Sigmoid colon (tissue), 4 donors: ENCODE measurements around the gene NRL.

Experiments
- POLR2A ChIP-seq, 2 donors: fragments of 450-650 bp; IDR thresholded peaks; one replicate each; pipeline ENCODE4 v1.6.1; 2016; ENCODE audit warnings: antibody characterized with exemption in 2 of 2, mild to moderate bottlenecking in 2 of 2, moderate library complexity in 2 of 2
- POLR2AphosphoS5 ChIP-seq, 4 donors: sonication (generic); formaldehyde crosslinking; IDR thresholded peaks; one replicate each; pipeline ENCODE4 v1.6.1; 2017; ENCODE audit warnings: antibody characterized with exemption in 4 of 4
- TF ChIP-seq, protein P1 (sequence below), 4 experiments: fragments of 450-650 bp in 3 of 4; fragments of 200-600 bp in 1 of 4; IDR thresholded peaks; one replicate each; pipeline ENCODE4 v1.5.1; 2016 to 2019; ENCODE audit warnings: antibody characterized with exemption in 4 of 4, mild to moderate bottlenecking in 3 of 4, moderate library complexity in 2 of 4

DNA sequence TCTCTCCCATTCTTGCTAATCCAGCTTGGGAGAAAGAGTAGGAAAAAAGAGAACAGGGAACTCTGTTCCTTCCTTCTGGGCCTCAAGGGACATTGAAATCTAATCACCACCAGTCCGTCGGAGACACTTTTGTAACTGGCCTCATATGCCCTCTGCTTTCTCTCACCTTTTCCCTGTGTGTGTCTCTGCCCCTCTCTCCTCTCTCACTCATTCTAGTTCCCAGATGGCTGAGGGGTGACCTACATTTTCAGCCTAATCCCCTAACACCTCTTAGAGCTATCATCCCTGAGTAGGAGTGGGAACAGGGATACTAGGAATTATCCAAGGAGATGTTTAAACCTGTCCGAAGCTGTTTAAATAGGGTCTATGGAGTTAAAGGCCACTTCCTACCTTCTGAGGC, 29.5 kb downstream of the NRL start:
- TF ChIP-seq, protein P1, sequence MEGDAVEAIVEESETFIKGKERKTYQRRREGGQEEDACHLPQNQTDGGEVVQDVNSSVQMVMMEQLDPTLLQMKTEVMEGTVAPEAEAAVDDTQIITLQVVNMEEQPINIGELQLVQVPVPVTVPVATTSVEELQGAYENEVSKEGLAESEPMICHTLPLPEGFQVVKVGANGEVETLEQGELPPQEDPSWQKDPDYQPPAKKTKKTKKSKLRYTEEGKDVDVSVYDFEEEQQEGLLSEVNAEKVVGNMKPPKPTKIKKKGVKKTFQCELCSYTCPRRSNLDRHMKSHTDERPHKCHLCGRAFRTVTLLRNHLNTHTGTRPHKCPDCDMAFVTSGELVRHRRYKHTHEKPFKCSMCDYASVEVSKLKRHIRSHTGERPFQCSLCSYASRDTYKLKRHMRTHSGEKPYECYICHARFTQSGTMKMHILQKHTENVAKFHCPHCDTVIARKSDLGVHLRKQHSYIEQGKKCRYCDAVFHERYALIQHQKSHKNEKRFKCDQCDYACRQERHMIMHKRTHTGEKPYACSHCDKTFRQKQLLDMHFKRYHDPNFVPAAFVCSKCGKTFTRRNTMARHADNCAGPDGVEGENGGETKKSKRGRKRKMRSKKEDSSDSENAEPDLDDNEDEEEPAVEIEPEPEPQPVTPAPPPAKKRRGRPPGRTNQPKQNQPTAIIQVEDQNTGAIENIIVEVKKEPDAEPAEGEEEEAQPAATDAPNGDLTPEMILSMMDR (IDR thresholded peaks at IDR 0.05) = no peak
- TF ChIP-seq POLR2AphosphoS5 (IDR thresholded peaks at IDR 0.05) (no peak), POLR2A (IDR thresholded peaks at IDR 0.05) (no peak)
